GM12872 (cell line): ENCODE measurements around the gene NEK1.

Experiments used
- CTCF ChIP-seq: IDR thresholded peaks from 3 replicates; pipeline ENCODE4 v1.5.1; 2011; ENCODE audit warnings: low read depth, mild to moderate bottlenecking, low read length, moderate library complexity; ENCODE audit not compliant: insufficient read depth

Gene NEK1

GRCh38 chr4:169619518-169619957 lies 7.2 kb upstream of the NEK1 start:
- TF ChIP-seq CTCF, result peak; percentile 58

GRCh38 chr4:169618986-169619385 lies 6.6 kb upstream of the NEK1 start:
- no peak for TF ChIP-seq CTCF

- TF ChIP-seq CTCF, result no peak
These were observed 5.9 kb upstream of the NEK1 start for GRCh38 chr4:169618286-169618685.

- TF ChIP-seq CTCF, result no peak
These were observed 4.9 kb upstream of the NEK1 start for GRCh38 chr4:169617306-169617705.

- no peak for TF ChIP-seq CTCF
These were observed 4.5 kb upstream of the NEK1 start for GRCh38 chr4:169616846-169617245.

GRCh38 chr4:169615467-169616106 lies 3.2 kb upstream of the NEK1 start:
- TF ChIP-seq CTCF, result no peak

- TF ChIP-seq CTCF, result peak; percentile 80
These were observed 782 bp upstream of the NEK1 start for GRCh38 chr4:169612871-169613859.
